NCI-H2196 treated with DMSO at 0.1 percent for 48 hours (cell line): Measurements from ENCODE around the gene ADCY4.
"Not testable (repeated sequence)": the region's sequence is repeated elsewhere in the genome, so short reads cannot be mapped to it uniquely, and the experiment has no call there.

Experiments used
- DNase-seq: peaks from one replicate; lab custom pipeline; 2025; ENCODE audit not compliant: unreplicated experiment; lab: John Stamatoyannopoulos, UW

Gene ADCY4

GRCh38 chr14:24334431-24335291 is at the start of gene ADCY4:
Gene ADCY4, minus strand, starts transcription at chr14:24335071. Its CDS starts 419 bp downstream, at chr14:24334652.
- no peak for DNase-seq

- no peak for DNase-seq
Measured at GRCh38 chr14:24384169-24384568, 49.3 kb upstream of the ADCY4 start.

DNA sequence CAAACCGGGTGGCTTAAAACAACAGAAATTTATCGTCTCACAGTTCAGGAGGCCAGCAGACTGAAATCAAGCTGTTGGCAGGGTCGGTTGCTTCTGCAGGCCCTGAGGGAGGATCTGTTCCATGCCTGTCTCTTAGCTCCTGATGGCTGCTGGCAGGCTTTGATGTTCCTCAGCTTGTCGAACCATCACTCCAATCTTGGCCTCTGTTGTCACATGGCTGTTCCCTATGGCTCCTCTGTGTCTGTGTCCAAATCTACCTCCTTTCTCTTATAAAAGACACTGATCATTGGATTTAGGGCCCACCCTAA is 47.1 kb upstream of the ADCY4 start:
- DNase-seq = no peak

DNA sequence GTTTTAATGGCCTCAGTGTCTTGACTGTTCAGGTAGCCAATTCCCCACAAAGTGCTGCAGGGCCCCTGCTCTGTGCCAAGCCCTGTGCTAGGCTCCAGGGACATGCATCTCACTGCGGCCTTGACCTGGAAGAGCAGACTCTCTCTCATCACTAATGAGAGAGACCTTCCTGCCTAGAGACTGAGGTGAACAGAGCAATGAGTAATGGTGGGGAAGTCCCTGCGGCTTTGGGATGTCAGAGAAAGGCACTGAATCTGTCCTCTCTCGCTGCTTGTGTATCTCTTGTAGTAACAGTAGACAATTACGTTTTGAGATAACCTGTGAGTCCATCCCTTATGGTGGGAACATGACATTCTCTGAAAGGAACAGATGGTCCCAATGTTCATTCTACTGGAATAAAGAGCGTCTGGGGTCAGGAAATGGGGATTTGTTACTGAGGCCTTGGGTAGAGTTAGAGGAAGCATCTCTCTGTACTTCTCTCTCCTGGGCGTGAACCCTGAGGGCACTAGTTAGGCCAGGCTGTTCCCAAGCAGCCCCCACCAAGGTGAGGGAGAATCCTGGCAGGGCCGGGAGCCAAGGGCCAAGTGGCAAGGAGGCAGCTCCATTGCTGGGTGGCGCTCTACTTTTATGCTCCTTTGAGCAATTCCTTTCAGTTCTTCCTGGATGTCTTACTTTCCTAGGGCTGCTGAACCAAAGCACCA is 46.6 kb upstream of the ADCY4 start:
- no peak for DNase-seq

DNA sequence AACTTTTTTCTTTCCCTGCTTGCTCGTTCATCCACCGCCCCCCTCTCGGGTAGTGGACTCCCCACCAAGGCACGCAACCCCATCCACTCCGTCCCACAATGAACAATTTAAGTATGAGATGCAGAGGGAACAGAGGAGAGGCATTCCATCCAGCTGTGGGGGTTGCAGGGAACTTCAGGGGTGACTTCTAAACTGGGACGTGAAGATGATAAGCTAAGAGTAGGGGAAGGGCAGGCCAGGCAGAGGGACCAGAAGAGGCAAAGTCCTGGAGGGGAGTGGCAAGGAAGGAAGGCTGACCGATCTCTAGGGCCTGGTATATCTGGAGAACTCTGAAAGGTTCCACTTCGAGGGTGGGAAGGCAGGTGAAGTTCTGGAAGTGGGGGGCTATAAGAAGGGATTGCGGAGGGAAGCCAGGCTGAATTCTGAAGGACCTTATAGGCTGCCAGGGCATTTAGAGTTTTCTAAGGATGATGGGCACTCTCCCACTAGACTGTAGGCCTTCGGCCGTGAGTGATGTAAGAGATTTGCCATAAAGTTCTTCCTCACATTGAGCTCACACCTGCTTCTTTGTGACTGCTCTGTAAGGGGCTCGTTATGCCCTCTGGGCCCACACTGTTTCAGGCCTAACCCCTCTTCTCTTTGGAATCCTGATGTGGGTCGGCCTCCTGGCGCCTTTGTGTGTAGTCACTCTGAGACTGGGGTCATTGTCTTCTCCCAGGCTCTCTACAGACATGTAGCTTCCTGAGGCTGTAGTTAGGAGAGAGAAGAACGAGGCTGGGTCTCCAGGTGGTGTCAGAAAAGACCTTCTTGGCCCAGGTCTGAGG is 45.2 kb upstream of the ADCY4 start:
- no peak for DNase-seq

GRCh38 chr14:24378981-24379906 is 44.4 kb upstream of the ADCY4 start:
- DNase-seq = no peak

GRCh38 chr14:24378327-24378726 is 43.5 kb upstream of the ADCY4 start:
- DNase-seq = no peak

DNA sequence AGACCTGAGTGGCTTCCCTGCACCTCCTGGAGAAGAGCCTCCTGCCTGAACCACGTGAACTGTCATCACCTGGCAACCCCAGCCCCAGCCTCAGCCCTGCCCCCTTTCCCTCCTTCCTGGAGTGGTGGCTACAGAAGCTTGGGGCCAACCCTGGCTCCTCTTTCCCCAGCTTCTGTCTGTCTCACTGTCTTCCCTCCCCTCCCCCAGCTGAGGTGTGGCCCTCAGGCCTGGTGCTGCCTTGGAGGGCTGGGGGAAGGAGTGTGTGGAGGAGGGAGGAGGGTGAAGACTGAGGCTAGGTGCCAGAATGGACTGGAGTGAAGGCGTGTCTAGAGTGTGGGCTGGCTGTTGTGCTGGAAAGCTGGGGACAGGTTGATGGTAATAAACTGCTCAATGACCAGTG is 42.8 kb upstream of the ADCY4 start:
- peak; percentile 65 for DNase-seq

- DNase-seq = no peak
Measured at GRCh38 chr14:24377126-24377525, 42.3 kb upstream of the ADCY4 start.

- DNase-seq = no peak
Measured at GRCh38 chr14:24376448-24377070, 41.7 kb upstream of the ADCY4 start.

GRCh38 chr14:24372701-24373416 is 38.0 kb upstream of the ADCY4 start:
- no peak for DNase-seq

- not testable (repeated sequence) for DNase-seq
Measured at GRCh38 chr14:24371605-24372004, 36.7 kb upstream of the ADCY4 start.

DNA sequence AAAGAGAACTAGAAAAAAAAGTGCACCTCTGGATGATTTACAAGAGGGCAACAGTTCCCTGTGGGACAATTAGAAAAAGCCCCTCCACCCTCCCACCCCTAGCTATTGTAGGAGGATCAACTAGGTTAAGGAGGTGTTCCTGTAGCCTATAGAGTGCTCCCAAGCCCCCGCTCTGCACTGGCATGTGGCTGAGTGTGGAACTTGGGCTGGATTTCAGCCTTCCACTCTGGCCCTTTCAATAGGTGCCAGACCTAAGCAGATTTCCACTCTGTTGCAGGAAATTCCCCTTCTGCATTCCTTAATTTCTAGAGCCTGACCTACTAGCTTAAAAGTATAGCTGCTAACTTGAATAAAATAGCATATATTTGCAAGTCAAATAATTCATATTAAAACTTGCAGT is 35.9 kb upstream of the ADCY4 start:
- DNase-seq = no peak

GRCh38 chr14:24369907-24370687 is 35.2 kb upstream of the ADCY4 start:
- no peak for DNase-seq

DNA sequence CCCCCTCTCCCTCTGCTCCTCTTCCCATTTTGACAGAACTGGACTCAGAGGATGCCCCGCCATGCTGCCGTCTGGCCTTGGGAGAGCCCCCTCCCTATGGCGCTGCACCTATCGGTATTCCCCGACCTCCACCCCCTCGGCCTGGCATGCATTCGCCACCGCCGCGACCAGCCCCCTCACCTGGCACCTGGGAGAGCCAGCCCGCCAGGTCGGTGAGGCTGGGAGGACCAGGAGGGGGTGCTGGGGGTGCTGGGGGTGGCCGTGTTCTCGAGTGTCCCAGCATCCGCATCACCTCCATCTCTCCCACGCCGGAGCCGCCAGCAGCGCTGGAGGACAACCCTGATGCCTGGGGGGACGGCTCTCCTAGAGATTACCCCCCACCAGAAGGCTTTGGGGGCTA is 34.6 kb upstream of the ADCY4 start:
- no peak for DNase-seq

GRCh38 chr14:24368562-24369252 is 33.8 kb upstream of the ADCY4 start:
- DNase-seq = no peak

DNA sequence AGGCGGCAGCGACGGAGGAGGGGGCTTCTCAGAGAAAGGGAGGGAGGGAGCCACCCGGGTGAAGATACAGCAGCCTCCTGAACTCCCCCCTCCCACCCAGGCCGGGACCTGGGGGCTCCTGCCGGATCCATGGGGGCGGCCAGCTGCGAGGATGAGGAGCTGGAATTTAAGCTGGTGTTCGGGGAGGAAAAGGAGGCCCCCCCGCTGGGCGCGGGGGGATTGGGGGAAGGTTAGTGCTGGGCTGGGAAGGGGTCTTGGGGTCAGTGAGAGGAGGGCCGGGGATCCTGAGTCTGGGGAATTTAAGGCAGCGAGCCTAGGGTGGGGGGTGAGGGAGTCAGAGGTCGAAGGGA is 33.3 kb upstream of the ADCY4 start:
- no peak for DNase-seq

- peak; percentile 45 for DNase-seq
Measured at GRCh38 chr14:24367514-24368211, 32.8 kb upstream of the ADCY4 start, which contains the start of gene NFATC4. Gene NFATC4, plus strand, starts transcription at chr14:24368184. Its CDS starts 157 bp downstream, at chr14:24368341.
